Inflammatory macrophage treated with lipopolysaccharide for 1 hour (primary cell): ENCODE results near the gene UXS1.
A peak's percentile ranks its signal among the peaks of the same experiment; 100 is the strongest.

ENCODE experiments used
- DNase-seq, 2 donors: peaks; one replicate each; pipeline ENCODE4 v3.0.0-alpha.2; 2020 to 2022

The UXS1 gene

DNA sequence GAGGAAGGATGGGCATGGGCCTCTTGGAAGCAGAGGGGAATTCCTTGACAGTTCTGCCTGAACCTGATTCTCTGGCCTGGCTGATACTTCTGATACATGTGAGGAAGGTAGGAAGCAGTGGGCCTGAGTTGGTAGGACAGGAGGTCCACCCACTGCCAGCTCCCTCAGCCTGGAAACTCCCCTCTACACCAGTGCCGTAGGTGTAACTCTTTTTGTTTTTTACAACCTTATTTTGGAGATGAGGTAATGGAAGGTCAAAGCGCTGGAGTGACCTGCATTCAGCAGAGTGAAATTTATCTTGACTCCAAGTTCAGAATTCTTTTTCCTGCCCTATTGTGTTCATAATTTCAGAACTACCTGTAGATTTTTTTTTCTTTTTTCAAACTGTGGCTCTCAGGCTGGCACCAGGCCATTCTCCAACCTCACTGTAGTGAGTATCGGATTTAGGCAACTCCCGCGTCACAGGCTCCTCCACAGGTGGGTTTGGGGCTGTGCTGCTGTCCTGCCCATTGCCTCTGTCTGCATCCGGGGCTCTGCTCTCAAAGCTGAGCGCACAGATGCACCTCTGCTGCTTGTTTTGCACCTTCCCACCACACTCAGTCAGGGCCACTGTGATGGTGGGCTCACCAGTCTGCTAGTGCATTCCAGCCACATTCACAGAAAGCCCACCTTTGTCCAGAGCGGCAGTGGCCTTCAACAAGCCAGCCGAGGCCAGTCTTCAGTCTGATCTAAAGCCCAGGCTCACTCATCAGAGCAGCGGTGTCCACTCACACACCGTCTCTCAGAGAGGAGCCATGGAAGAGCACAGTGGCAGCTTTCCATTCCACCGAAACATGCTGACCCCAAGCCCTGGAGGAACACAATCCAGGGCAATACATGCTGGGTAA is 87.2 kb downstream of the UXS1 start:
- DNase-seq, result peak in 1 of 2 donors; percentile 65

DNA sequence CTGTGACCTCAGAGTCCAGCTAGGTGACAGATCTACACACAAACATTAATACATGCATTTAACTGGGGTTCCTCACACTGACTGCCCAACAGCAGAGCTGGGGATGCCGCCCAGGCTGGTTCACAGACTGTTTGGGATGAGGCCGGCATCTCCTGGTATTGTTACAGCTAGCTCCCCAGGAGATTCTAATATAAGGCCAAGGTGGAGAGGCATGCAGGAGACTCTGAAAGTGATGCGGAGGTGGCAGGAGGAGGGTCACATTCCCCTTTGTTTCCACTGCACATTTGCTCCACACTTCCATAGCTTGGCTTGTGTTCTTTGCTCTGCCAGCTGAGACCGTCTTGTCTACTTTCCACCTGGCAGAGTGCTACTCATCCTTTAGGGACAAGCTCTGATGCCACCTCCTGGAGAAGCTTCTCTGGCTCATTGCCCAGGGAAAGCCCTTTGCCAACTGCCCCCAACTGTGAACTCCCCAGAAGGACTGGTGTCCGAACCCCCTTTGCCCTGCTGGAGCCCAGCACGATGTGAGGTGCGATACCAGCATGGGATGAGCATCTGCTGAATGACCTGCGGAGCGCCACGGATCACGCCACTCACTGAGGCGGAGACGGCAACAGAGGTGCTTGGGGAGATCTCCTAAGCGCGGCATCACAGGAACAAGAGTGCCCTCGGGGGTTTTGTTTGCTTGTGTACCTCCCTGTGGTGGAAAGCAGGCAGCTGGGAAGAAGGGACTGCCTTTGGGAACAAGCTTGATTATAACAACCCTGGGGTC is 88.8 kb downstream of the UXS1 start:
- DNase-seq, result no peak

DNA sequence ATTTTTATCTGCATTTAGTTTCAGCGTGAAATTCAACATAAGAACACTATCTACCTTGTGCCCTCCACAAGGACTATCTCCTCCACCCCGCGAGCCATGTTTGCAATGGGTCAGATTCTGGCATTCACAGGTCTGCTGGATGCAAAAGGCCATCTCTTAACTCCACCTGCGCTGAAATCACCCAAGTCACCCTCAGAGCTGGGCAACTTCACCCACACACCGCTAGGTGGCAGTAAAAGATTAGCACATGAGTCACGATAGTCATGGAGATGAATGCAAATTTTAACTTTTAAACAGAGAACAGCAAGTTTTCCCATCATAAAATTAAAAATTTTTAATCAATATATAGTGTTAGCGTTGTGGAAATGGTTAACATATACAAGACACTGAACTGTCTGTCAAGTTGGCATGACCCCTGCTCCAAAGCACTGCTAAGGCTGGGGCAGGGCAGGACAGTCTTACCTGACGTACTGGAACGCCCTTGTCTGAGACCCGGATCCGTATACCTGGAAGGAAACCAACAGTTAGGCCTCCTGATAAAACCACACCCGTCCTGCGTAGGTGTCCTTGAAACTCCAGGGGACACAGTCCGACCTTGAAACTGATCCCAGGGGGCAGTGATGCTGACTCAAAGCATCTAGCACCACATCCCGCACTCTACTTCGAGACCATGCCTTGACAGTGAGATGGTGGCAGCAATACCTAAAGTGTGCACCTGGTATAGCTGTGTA is 89.6 kb downstream of the UXS1 start:
- DNase-seq, result peak; percentile 20 to 89

DNA sequence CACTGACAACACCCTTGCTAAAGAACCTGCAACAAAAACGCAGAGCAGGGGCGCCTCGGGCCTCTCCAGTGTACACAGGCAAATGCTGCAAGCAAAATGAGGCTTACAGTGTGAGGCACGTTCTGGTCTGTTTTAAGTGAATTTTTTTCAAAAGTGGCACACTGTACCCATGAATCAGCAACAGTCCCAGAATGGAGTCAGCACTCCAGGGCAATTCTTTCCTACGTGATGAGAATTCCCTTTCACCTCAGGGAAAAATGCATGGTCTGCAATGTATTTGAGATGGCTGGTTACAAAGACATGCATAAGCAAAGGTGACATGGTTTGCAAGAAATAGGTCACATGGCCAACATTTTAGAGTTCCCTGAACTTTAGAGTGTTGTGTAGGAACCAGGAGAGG is 94.4 kb downstream of the UXS1 start:
- no peak for DNase-seq

DNA sequence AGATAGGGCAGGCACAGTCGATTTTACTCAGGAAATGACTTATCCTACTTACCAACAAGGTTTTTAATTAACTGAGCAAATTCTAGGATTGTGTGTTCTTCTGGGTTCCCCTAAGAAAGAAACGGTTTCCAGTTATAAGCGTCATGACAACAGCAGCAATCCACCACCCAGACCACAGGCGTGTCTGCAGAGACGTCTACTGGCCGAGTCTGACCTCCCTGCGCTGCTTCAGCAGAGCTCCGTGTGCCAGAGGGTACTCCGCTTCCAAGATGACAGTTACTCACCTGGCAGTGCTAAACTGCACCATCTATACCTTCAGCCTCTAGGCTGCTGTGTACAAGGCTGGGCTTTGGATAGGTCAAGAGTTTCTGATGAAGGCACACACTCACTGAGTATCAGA is 95.4 kb downstream of the UXS1 start:
- DNase-seq, result no peak

DNA sequence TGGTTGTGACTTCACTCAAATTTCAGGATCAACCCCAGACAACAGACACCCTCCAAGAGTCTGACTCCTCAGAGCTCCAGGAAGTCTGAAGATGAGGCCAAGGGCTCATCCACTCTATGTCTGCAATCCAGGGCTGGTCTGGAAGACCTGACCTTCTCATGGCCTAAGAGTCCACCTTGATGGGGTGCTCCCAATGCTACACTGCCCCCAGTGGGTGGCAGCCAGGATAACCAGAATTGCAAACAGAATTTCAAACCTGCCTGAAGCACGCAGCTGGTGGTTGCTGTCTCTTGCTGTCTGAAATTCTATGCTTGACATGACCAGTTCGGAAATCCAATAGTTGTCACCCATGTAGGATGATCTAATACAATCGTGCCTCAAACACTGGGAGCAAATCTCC is 96.0 kb downstream of the UXS1 start:
- no peak for DNase-seq

DNA sequence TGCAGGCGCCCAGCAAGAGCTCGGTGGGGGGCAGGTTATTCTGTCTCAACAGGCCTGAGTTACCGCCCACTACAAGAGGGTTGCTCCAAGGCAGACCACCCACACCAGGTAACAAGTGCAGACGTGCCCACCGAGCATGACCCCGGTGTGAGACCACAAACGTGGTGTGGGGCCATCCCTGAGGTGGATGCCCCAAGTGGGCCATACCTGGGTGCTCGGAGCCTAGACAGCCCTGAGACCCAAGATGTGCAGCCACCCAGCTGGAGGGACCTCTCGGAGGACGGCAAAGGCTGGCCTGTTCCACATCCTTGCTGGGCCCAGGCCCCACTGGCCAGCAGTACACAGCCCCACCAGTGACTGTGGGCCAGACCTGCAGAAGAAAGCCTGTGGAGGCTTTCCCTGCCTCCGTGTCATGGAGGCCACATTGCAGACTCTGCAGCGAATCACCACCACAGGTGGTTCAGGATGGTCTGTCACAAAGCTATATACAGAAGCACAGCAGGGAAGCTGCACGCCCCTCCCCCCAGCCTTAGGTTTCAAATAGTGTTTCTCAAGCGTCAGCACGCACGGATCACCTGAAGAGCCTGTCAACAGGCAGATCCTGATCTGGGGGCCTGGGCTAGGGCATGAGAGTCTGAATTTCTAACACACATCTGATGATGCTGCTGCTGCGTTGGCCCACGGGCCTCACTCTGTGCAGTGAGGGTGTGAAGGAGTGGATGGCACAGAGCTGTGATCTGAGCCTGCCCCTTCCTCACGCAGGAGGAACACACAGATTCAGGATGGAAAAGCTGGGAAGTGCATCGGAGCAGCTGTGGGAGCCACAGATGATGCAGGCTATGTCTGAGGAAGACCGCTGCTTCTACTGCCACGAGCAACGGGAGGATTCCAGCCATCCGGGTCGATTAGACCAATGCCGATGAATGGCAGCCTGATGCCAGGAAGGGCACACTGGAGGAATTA is 96.8 kb downstream of the UXS1 start:
- no peak for DNase-seq

DNA sequence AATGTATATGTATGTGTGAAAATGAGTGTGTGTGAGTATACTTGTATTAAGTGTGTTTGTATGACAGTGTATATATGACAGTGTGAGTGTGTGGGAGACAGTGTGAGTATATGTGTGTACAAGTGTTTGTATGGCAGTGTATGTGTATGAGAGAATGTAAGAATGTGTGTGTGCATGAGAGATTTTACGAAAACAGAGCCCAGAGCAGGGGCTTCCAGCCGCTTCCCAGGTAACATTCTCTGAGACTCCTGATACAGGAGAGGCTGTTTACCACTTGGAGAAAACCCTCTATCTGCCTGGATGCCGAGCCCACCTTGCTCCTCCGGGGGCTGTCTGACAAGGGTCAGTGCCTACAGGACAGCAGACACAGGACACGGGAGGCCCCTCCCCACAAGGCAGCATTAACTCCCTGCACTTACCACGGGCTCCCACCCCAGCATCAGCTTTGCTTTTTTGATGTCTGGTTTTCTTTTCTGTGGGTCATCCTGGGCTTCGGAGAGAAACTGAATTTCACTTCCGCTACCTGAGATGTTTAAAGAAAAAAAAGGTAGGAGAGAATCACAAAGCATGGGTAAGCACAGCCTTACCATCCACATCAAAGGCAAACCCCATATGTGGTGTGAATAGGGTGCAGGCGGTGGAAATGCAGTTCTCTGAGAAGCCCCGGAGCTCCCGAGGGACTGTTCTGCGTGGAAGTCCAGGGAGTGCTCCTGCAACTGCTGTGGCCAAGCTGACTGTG is 97.6 kb downstream of the UXS1 start:
- no peak for DNase-seq

DNA sequence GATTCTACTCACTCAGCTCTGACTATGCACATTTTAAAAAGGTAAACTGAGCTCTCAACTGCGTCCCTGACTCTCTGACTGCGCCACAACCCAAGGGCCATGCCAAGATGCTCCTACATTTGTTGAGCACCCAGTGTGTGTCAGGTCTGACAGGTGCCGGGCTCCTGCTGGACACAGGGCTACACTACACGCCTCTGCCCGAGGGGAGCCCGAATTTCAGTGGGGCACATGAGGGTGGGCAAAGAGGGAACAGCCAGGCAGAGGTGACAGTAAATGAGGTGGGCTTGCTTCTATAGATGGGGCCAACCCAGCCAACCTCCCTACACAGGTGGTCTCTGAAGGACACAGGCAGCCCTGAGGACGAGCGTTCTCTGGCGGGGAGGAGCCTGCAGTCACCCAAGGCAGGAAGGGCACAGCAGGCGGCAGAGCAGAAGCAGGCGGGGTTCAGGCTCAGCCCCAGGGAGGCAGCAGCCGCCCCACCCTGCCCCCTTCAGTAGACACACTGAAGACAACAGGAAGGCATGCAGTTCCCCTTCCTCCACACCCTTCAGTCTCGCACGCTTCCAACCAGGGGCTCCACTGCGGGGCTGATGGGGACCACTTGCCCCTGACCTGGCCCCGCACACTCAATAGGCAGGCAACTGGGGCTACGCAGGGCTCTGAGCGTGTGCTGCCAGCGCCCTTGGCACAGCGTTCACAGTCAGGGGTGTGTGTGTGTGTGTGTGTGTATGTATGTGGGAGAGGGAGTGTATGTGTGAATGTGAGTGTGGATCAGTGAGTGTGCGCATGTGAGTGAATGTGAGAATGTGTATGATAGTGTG is 98.4 kb downstream of the UXS1 start:
- DNase-seq, result no peak

DNA sequence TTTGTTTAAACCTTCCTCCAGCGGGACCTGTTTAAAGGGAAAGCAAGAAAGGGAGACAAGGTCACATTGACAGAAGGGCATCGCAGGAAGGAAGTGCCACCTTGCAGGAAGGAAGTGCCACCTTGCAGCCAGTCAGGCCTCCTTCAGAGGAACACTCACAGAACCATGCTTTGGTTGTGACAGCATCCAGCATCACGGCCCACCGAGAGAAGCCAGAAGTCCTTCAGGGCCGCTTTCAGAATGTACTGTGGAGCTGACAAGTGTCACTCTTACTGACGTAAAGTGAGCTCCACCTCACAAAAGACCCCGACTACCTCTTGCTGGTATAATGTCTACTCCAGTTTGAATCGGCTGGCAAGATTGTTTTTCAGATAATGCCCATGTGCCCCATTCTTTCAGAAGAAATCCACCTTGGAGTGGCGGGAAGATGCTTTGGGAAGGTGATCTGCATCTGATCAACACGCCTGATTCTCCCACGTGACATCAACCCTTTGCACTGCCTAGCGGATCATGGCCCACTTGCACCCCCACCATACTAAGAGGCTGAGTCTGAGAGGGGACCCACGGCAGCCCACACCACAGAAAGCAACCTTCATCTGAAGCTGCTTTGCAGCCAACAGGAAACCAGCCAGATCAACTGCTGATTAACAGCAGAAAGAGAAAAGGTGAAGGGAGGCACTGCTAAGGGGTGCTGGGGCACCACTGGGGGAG is 99.8 kb downstream of the UXS1 start:
- no peak for DNase-seq

DNA sequence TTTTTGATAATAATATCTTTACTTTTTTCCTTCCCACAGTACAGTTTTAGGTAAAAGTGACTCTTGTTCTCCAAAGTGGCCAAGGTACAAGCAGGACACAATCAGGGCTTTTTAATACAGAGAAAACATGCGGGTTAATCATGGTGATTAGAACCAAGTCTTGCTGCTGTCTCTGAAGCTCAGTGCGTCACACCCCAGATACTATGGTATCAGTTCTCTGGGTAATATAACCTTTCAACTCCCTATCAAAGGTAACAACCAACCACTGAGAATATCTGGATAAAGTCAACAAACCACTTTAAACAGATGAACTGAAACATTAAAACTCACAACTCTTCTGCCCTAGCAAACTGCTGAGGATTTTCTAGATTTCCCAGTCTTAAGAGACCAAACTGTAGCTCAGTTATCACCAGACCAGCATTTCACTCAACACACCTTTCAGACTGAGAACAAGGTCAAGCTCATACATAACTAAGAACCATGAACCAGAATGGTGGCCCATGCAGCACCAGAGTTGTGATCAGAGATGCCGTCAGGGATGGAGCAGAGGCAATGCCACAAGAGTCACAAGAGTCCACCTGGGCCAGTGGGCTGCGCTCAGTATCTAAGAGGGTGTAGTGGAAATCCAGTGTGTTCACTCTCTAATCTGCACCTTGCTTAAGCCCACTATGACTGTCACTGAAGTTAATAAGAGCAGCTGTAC is 103.0 kb downstream of the UXS1 start:
- DNase-seq, result no peak

DNA sequence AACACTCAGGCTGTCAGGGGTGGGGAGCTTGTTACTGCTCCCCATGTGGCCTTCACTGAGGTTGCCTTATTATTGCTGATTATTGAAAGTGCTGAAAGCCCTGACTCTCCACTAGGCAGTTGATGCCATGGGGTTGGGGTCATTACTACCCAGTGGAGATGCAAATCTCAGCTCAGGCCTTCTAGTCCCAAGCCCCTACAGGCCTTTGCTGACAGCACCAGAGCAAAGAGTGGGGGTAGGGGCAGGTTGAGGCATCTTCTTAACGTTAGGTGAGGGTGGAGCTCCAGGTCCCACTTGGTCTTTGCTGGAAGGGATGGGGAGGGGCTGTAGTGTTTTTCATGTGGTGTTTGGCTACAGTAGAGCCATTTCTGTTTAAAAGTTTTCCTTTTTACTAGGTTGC is 104.5 kb downstream of the UXS1 start:
- DNase-seq, result no peak

DNA sequence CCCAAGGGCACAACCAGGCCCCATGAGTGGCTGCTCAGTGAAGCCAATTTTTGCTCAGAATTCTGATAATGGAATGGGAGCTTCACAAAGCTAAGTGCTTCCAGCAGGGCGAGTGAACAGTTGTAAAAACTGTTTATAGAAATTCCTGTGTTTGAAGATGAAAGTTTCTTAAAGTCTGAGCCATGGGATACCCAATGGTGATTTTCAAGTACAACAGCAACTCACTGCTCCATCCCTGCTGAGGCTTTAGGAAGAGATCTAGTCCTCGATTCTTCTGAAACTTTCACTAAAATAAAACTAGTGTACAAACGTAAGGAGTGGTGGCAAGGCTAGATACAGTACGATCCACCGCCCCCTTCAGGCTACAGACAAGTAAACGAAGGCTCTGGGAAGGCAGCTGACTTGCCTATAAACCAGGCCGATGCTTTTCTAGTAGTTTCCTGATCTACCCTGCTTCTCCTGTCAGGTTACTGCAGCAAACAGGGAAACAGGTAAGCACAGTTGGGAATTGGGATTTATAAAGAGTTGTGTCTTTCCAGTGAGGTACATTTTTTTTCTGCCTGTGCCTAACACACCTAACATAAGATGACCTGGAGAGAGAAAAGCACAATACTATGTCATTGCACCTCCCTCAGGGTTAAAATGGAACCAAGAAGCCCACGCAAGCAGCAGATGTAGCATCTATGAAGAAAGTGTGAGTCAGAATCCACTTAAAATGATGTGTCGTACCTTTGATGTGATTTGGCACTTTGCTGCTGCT is 108.7 kb downstream of the UXS1 start:
- peak; percentile 16 to 22 for DNase-seq

DNA sequence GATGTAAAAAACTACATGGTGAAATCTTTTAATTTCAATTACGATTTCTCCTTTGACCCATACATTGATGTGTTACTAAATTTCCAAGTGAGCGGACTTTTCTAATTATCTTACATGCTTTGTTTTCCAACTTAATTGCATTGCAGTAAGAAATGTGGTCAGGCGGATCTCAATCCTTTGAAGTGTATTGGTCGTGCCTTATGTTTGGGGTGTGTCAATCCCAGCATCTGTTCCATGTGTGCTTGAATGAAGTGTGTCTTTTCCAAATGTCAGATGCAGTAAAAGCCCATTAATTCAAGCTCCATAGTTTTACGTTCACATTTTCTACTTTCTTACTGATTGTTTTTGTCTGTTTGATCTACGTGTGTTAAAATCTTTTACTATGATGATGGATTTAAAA is 113.1 kb downstream of the UXS1 start:
- no peak for DNase-seq

DNA sequence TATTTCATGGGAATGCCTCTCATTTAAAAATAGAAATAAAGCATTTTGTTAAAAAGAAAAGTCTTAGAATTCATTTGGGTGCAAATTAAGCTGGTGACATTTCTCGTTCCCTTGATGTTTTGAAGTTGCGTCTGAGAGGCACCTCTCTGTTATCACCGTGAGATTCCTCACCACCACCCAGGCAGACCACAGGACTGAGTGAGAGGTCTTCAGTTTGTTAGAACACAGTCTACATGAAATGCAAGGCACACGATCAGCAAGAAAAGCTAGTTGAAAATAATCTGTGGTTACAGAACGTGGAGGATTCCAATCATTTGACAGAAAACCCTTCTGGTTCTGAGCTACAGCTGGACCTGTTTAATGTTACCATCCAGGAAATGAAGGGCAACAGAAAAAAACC is 116.0 kb downstream of the UXS1 start:
- DNase-seq, result no peak

DNA sequence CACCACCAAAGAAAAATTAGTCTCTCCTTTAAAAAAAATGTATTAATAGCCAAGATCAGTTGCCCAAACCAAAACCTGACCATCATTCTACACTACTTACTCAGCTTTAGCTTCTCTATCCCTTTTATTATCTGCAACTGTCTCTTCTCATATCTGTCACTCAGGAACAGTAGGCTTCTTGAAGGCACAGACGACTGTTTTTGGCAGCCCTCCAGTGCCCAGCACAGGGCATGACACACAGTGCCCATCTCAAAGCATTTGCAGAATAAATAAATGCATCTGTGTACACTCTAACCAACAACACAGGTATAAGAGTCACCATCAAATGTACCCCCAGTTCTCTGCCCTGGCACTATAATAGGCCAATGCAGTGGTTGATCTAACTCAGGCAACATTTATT is 117.2 kb downstream of the UXS1 start:
- DNase-seq, result no peak

DNA sequence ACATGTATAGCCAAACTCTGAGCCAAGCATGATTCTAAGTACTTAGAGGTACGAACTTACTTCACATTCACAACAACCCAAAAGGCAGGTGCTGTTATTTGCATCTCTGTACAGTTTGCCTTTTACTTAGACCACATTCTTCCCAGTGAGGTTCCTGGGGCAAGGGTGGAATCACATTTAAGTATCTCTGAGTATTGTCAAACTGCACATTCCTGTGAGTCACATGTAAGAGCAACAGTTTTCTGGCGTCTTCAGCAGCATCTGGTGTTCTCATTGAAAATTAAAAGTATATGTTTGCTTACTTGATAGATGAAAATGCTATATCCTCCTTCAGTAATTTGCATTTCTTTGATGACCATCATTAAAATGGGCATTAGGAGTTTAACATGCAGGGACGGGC is 119.1 kb downstream of the UXS1 start:
- DNase-seq, result no peak

DNA sequence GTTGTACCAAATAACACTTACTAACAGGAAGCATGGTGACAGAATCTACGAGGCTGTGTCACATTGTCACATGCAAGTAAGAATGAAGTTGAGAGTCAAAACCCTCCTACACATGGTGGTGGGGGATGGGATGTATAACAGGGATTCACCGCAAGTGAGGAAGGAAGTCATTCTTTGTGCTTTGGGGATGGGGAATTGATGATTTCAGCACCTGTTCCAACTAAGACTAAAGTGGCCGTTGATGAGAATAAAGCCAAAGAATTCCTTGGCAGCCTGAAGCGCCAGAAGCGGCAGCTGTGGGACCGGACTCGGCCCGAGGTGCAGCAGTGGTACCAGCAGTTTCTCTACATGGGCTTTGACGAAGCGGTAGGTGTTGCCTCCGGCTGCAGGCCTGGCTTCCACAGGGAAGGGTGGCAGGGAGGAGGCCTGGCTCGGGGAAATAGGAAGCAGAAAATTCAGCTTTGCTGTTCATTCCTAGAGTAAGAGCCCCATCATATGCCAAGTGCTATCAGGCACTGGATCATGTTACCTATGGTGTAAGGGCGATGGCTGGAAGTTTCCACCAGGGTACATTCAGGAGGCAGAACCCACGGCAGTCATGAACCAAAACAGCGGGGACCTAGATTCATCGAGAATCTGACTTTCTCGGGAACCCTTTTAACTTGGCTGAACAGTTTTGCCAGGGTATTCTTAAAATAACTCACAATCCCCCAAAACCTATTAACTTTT is 120.3 kb downstream of the UXS1 start:
- peak; percentile 15 to 53 for DNase-seq
